Left colon (tissue), 2 donors: ENCODE results near the gene LILRA5. TPM values are rescaled to one million over a fixed set of nuclear protein-coding genes. Genes with fewer than 3 reads are reported as not detected.
"Not testable (repeated sequence)": the region's sequence is repeated elsewhere in the genome, so short reads cannot be mapped to it uniquely, and the experiment has no call there.

Experiments used
- ATAC-seq: fragments of 200-7000 bp; cut with Tn5 transposase; one replicate; pipeline ENCODE4 v1.9.1; 2020; ENCODE audit warnings: mild to moderate bottlenecking, moderate library complexity
- DNase-seq, 2 donors: peaks; one replicate each; pipeline ENCODE4 v3.0.0-alpha.2; 2020
- intact Hi-C, 2 donors: fragments of 100-400 bp; cut with DNase I in 1 of 2; cut with micrococcal nuclease in 1 of 2; formaldehyde crosslinking; loops; one replicate each; pipeline versions ENCODE4 v1.11.2 to v1.14.0; 2022; cut with DNase I, micrococcal nuclease
- total RNA-seq, 2 donors: library from RNA; stranded (reverse); fragmentation: NEBNext Ultra II Directional; extraction: Animal tissue kit (Norgen Biotek cat#: 25700); gene quantifications; one replicate each; pipeline ENCODE4 v1.2.1, GENCODE V29; 2021
- donor health status: DM: no; HTN: no; CAD: no.
- donor health status: DM: yes; HTN: yes; CAD: no.

LILRA5 gene
- total RNA-seq, 2 donors from 2014 or later: 0.82 to 2.2 TPM

GRCh38 chr19:54280441-54280840, 32.5 kb downstream of the LILRA5 start:
- intact Hi-C loops, DNase-seq, ATAC-seq: not testable (repeated sequence)

- intact Hi-C loops, DNase-seq, ATAC-seq: not testable (repeated sequence)
Observed at GRCh38 chr19:54280025-54280424, 32.9 kb downstream of the LILRA5 start.

DNA sequence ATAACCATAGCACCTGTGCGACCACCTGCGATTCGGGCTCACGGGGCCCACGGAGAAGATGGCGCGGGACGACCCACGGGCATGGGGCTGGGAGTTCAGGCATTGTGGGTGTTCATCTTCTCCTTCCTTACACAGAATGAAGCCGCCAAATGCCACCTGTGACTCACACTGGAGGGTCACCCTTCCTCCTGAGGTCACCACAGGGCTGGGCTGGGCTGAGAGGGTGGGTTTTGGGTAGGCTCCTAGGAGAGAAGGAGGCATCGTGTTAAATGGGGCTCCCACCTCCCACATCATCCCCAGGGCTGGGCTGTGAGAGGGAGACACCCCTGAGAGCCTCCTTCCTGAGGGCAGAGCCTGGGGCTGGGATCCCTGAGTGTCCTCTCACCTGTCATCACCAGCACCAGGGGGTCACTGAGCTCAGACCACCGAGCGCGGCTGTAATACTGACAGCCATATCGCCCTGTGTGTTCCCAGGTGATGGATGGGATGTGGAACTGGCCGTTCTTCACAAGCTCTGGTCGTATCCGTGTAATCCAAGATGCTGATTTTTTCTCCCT, 33.5 kb downstream of the LILRA5 start:
- DNase-seq (no peak), ATAC-seq (no peak)
- intact Hi-C loops: no loop called here

DNA sequence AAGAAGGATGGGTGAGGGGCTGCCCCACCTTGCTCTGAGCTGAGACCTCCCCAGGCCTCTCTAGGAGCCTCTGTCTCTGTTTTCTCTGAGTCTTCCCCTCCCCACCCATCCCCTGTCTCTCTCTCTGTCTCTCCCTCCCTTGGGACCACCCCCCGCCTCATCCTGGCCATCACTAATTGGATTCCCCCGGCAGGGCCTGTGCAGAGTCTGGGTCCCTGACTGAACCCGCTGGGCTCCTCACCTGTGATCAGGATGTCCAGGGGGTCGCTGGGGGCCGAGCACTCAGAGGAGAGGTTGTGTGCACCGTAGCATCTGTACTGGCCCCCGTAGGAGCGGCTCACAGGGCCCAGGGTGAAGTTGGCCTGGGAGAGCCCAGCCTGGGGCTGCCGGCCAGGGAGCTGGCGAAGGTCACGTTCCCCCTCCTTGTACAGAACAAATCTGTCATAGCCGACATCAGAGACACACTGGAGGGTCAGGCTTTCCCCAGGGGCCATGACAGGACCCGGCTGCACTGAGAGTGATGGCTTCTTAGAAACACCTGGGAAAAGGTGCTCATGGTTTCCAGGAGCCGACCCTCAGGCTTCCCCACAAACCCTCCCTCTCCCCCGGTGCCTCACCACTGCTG, 34.3 kb downstream of the LILRA5 start:
- ATAC-seq, intact Hi-C loops, DNase-seq: not testable (repeated sequence)

- intact Hi-C loops, DNase-seq: not testable (repeated sequence)
Observed at GRCh38 chr19:54278056-54278455, 34.9 kb downstream of the LILRA5 start.

GRCh38 chr19:54277111-54277615, 35.8 kb downstream of the LILRA5 start:
- ATAC-seq, DNase-seq, intact Hi-C loops: not testable (repeated sequence)

More at GRCh38 chr19:54278056-54278455, 34.9 kb downstream of the LILRA5 start:
- not testable (repeated sequence) for ATAC-seq

GRCh38 chr19:54275951-54276350, 37.0 kb downstream of the LILRA5 start:
- DNase-seq (no peak), ATAC-seq (no peak)
- intact Hi-C loops: no loop called here

GRCh38 chr19:54274516-54274915, 38.5 kb downstream of the LILRA5 start:
- DNase-seq, ATAC-seq, intact Hi-C loops: not testable (repeated sequence)

DNA sequence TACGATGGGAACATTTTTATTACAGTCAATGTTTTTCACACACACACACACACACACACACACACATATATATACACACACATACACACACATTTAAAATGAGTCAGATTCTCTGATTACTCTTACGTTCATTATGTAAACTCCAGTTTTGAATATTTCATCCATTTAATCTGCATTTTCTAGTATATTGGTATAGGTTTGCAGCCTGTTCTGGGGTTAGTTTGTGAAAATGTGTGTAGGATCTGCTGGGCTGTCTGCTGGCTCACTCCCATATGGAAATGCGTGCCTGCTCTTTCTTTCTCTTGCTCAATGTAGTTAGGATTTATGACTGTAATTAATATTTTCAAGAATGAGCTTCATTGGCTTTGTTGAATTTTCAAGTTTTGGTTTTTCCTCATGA, 39.1 kb downstream of the LILRA5 start:
- ATAC-seq (no peak), DNase-seq (no peak)
- intact Hi-C loops: no loop called here

- DNase-seq, intact Hi-C loops, ATAC-seq: not testable (repeated sequence)
Observed at GRCh38 chr19:54272181-54272580, 40.8 kb downstream of the LILRA5 start.

DNA sequence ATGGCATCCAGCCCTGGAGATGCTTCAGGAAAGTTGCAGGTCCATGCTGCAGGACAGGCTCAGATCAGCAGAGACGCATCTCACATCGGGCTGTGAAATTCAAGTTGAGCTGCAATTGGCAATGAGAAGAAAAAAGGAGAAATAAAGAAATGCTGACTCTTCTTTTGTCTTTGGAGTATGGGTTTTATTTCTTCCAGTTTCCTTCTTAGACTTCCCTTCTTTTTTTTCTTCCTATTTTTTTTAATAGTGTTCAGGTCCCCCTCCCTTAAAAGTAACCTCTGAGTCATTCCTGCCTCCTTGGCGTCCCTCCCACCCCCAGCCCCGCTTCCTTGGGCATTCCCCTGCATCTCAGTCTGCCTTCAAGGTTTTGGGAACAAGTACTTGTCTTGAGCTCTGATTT, 41.4 kb downstream of the LILRA5 start:
- DNase-seq, intact Hi-C loops, ATAC-seq: not testable (repeated sequence)

GRCh38 chr19:54271106-54271505, 41.9 kb downstream of the LILRA5 start:
- intact Hi-C loops: no loop called here
- no peak for DNase-seq
- ATAC-seq: no peak

DNA sequence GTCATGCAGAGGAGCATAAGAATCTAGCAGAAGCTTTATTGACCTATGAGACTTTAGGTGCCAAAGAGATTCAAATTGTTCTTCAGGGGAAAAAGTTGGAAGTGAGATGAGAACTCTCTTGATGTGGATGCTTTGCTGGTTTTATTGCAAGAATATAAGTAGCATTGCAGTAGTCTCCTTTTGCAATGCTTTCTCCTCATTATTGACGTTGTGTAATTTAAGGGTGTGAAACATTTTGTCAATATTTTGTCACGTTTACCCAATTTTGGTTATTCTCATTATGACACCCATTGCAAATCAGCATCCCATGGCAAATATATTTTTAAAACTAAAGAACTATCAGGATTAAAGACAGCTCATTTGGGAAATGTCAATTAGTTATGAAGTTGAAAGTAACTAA, 44.0 kb downstream of the LILRA5 start:
- ATAC-seq: no peak
- intact Hi-C loops: no loop called here
- DNase-seq: no peak

DNA sequence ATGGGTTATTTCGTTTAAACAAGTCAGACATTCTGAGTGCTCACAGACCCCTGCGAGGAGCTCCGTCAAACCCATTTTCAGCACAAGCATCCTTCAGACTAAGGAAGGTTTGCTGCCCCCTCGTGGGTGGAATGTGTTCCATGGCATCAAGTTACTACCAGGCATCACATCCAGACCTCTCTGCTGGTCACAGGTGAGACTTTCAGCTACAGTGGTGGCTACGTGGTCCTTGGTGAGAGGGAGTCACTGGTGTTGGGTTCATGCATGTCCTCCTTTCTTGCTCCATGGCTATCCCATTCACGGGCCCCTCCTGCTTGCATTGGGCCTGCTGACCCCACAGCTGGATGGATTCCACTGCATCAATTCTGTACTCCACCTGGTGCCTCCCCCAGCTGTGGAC, 46.8 kb downstream of the LILRA5 start:
- peak; percentile 71 for ATAC-seq
- intact Hi-C loops: no loop called here

DNA sequence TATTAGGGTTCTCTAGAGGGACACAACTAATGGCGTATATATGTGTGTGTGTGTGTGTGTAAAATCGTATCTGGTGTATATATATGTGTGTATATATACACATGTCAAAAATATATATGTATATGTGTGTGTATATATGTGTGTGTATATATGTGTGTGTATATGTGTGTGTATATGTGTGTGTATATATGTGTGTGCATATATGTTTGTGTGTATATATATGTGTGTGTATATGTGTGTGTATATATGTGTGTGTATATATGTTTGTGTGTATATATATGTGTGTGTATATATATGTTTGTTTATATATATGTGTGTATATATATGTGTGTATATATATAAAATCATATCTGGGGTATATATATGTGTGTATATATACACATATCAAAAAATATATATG, 50.5 kb downstream of the LILRA5 start:
- DNase-seq: no peak
- intact Hi-C loops: no loop called here
- ATAC-seq: no peak

More for the DNA sequence above, 46.8 kb downstream of the LILRA5 start:
- peak in 1 of 2 donors; percentile 88 for DNase-seq

- intact Hi-C loops: no loop called here
- ATAC-seq: no peak
- DNase-seq: no peak
Observed at GRCh38 chr19:54262066-54262465, 50.9 kb downstream of the LILRA5 start.

DNA sequence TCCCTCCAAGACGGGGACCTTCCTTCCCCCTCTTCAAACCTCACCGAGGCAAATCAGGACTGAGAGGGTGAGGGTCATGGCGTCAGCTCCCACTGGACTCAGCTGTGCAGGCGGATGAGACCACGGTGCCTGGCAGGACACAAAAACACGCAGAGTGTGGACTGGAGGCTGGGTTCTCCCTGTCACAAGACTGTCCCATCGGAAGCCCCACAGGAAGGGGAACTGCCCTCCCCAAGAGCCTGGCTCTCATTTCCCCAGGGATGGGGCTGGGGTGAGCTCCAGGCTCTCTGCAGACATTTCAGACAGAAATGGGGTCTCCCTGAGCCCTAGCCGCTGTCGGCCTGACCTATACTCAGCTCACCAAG, 55.9 kb downstream of the LILRA5 start, which contains the start of gene LILRB5:
Gene LILRB5, minus strand, starts transcription at position 158 of the 365 bp plus-strand sequence. Its CDS starts 80 bp downstream, at position 78.
- DNase-seq (no peak), ATAC-seq (no peak)
- intact Hi-C loops: no loop called here
